Rectal smooth muscle tissue (tissue), 1 donor: Measurements from ENCODE around the gene CREM.
A peak's percentile ranks its signal among the peaks of the same experiment; 100 is the strongest.
"Not testable (repeated sequence)": the region's sequence is repeated elsewhere in the genome, so short reads cannot be mapped to it uniquely, and the experiment has no call there.

ENCODE experiments used
- H3K27ac ChIP-seq: one replicate; pipeline ENCODE4 v1.7.0; 2013; ENCODE audit warnings: low read depth, low read length, inconsistent platforms
- H3K27me3 ChIP-seq: one replicate; pipeline ENCODE4 v1.7.0; 2013; ENCODE audit warnings: low read length; ENCODE audit not compliant: control insufficient read depth, insufficient read depth
- H3K36me3 ChIP-seq: one replicate; pipeline ENCODE4 v1.7.0; 2013; ENCODE audit warnings: low read length; ENCODE audit not compliant: control insufficient read depth, insufficient read depth
- H3K4me1 ChIP-seq: one replicate; pipeline ENCODE4 v1.7.0; 2013; ENCODE audit warnings: low read length; ENCODE audit not compliant: control insufficient read depth, insufficient read depth
- H3K4me3 ChIP-seq: one replicate; pipeline ENCODE4 v1.7.0; 2013; ENCODE audit warnings: low read length
- H3K9ac ChIP-seq: one replicate; pipeline ENCODE4 v1.7.0; 2013; ENCODE audit warnings: low read length

CREM gene

DNA sequence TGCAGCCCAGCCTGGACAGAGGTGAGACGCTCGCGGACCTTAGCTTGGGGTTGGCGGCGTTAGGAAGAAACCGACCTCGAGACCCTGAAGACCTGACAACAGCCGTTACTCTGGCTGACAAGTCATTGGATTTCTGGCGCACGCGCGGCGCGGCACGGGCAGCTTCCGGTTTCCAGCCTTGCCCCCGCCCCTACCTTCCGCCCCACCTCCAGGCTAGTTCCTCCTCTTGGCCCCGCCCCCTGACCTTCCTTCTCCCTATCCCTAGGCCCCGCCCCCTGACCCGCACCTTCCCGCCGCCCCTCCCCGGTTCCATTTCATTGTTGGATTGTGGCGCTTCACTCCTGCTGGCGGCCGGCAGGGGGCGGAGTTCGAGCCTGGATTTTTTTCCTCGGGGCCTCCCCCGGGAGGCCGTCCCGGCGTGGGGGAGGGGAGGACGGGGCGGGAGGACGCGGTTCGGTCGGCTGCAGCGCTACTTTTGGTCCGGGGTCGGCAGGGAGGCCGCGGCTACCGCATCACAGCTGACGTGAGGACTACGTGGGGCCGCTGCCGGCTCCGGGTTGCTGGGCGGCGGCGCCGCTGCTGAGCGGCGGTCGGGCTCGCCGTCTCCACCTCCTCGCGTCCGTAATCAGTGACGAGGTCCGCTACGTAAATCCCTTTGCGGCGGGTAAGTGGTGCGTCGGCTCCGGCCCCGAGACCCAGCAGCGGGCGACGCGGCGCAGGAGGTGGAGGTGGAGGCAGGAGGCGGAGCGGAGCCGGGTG lies at the start of gene CREM:
CREM (plus strand) TSS at position 317 of the 759 bp plus-strand sequence. CDS start 10,990 bp downstream, outside the sequence.
- no peaks in the 10 kb centered on the region for H3K36me3 ChIP-seq
- peaks cover 7% of the 10 kb centered on the region for H3K4me1 ChIP-seq
- no peaks in the 10 kb centered on the region for H3K27me3 ChIP-seq
- H3K9ac ChIP-seq: peak within 1 kb of the TSS; percentile 85
- H3K4me3 ChIP-seq: peak within 1 kb of the TSS; percentile 89
- peak within 1 kb of the TSS; percentile 100 for H3K27ac ChIP-seq

DNA sequence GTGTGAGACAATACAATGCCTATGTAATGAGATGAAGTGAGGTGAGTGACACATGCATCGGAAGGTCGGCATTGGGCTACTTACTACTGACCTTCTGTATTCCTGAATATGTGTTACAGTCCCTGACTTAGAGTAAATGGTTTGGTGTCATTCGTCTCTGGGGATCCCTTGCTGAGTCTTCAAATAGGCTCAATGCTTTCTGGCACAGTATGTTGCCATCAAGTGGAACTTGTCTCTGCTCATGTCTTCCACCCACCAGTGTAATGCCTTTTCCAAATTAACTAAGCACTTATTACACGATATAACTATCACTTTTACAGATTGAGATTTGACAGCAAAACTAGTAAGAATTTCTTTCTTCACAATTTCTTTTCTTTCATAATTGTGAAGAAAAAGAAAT lies 47.4 kb upstream of the CREM start:
- Histone ChIP-seq H3K9ac (no peak overlapping the region), H3K4me3 (no peak overlapping the region), H3K36me3 (no peaks in the 10 kb centered on the region), H3K27me3 (no peaks in the 10 kb centered on the region), H3K4me1 (no peaks in the 10 kb centered on the region), H3K27ac (no peak overlapping the region)

DNA sequence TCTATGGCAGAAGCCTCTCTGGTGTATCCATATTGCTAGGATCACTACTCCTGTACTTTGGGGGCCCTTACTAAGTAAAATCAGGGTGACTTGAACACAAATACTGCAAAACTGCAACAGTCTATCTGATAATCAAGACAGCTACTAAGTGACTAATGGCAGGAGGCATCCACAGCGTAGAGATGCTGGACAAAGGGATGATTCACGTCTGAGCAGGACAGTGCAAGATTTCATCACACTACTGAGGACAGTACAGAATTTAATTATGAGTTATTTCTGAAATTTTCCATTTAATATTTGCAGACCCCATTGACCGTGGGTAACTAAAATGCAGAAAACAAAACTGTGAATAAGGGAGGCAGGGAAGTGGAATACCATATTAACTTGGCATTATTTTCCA lies 46.9 kb upstream of the CREM start:
- H3K27ac ChIP-seq: no peak overlapping the region
- H3K4me1 ChIP-seq: no peaks in the 10 kb centered on the region
- no peak overlapping the region for H3K4me3 ChIP-seq
- no peaks in the 10 kb centered on the region for H3K36me3 ChIP-seq
- no peak overlapping the region for H3K9ac ChIP-seq
- H3K27me3 ChIP-seq: no peaks in the 10 kb centered on the region

DNA sequence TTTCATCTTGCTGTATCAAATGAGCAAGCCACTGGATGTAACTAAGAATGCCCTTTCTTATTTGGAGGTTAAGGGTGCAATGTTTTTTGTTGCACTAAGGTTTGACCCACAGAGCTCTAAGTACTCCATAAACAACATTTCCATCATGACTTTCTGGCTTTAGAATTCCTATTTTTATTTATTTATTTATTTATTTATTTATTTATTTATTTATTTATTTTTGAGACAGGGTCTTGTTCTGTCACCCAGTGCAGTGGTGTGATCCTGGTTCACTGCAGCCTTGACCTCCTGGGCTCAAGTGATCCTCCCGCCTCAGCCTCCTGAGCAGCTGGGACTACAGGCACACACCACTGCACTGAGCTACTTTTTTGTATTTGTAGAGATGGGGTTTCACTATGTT lies 46.4 kb upstream of the CREM start:
- H3K27me3 ChIP-seq, H3K27ac ChIP-seq, H3K4me1 ChIP-seq, H3K4me3 ChIP-seq, H3K36me3 ChIP-seq, H3K9ac ChIP-seq: not testable (repeated sequence)

DNA sequence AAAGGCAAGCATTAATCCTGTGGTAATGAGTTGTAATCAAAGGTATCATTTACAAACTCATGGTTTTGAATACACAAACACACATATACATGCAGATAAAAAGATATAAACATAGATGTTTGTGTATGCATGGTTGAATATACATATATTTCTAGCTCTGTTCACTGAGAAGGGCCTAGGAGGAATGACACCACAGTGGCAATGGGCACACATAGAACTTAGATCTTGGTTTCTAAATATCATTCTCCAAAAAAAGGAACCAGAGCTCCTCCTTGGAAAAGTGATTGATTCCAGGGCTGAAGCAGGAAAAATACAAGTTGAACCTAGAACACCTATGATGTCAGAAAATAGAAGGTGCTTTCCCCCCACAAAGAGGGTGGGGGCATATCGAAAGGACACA lies 43.4 kb upstream of the CREM start:
- H3K27ac ChIP-seq: no peak overlapping the region
- peaks cover 3% of the 10 kb centered on the region for H3K4me1 ChIP-seq
- no peak overlapping the region for H3K9ac ChIP-seq
- H3K4me3 ChIP-seq: no peak overlapping the region
- no peaks in the 10 kb centered on the region for H3K36me3 ChIP-seq
- H3K27me3 ChIP-seq: no peaks in the 10 kb centered on the region

DNA sequence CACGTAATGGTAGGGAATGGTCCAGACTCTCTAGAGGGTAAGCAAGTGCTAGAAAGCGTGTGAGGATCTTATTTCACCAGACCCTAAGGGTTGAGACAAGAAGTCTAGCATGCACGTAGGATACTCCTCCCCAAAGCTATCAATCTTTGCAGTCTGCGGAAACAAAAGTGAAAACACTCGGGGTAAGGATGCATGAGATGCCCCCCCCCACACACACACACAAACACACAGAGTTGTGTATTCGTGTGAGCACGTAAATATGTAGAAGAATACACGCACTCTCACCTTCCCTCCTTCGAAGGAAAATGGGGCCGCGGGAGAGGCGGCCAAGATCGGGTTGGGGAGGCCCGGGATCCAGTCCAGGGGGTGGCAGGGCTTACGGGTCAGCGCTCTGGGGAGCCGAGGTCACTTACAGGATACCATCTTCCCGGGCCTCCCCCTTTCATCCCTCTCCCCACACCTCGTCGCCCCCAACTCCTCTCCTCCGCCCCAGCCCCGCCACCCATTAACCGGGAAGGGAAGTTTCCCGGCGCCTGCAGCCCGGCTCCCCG lies 37.0 kb upstream of the CREM start:
- Histone ChIP-seq H3K27ac (peak overlapping the region; percentile 94), H3K9ac (peak overlapping the region; percentile 38), H3K4me3 (peak overlapping the region; percentile 83), H3K27me3 (no peaks in the 10 kb centered on the region), H3K4me1 (peaks cover 7% of the 10 kb centered on the region), H3K36me3 (no peaks in the 10 kb centered on the region)

DNA sequence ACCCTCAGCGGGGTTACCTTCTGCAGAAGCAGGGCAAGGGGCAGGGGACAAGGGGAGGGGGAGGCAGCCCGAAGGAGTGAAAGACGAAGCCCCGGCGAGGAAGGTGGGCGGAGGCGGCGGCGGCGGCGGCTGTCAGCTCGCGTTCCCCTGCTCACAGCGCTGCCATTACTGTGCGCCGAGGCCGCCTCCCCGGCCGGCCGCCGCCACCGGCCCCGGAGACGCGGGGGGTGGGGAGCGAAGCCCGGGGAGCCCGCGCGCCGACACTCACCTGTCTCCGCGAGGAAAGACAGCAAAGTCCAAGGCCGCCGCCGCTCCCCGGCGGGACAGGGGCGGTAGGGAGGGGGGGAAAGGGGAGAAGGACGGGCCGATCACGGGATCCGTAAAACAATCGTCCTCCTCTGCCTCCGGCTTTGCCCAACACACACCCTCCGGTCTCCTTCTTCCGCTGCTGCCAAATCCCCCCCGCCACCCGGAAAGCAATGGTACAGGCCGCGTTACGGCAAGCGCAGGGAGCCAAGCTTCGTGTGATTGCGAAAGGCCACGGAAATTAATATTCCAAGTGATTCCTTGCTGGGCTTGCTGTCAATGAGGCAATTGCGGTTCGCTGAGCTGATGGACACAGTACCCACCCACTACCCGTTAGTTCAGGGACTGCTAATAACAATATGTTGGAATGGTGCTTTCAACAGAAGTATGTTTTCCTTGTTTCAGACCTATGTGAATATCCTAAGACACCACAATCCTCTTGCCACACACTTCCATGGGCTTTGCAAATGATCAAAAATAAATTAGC lies 36.3 kb upstream of the CREM start, which contains the start of gene CUL2:
CUL2 (minus strand) TSS at position 180 of the 793 bp plus-strand sequence. CDS start 19,024 bp downstream, outside the sequence.
- H3K27ac ChIP-seq: peak within 1 kb of the TSS; percentile 94
- peak within 1 kb of the TSS; percentile 38 for H3K9ac ChIP-seq
- H3K4me3 ChIP-seq: peak within 1 kb of the TSS; percentile 83
- H3K4me1 ChIP-seq: peaks cover 7% of the 10 kb centered on the region
- no peaks in the 10 kb centered on the region for H3K36me3 ChIP-seq
- no peaks in the 10 kb centered on the region for H3K27me3 ChIP-seq

DNA sequence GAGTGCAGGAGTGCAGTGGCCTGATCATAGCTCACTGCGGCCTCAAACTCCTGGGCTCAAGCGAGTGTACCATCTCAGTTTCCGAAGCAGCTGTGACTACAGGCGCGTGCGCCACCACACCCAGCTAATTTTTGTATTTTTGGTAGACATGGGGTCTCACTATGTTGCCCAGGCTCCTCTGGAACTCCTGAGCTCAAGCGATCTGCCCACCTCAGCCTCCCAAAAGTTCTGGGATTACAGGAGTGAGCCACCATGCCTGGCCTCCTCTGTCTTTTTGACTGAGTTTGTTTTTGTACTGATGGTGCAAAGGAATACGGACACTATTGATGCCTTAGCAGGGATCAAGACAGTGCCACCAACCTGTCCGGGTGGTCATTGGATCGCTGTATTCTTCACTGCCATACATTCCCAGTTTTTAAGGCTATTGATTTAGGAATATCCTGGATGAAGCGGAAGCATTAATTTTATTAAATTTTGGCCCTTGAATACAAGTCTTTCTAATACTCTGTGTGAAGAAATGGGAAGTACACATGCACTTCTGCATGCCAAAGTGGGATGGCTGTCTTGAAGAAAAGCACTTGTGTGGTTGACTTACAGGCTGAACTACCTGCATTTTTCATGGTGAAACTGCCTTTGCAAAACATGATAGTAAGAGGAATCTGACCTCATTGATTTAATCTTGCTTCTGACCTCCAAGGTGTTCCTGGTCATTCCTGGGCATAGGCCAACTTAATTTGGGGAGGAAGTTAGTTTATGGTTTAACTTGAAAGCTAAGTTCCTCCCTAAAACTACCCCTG lies 34.5 kb upstream of the CREM start:
- Histone ChIP-seq H3K27ac (no peak overlapping the region), H3K4me1 (peaks cover 5% of the 10 kb centered on the region), H3K36me3 (no peaks in the 10 kb centered on the region), H3K9ac (no peak overlapping the region), H3K27me3 (no peaks in the 10 kb centered on the region), H3K4me3 (no peak overlapping the region)

DNA sequence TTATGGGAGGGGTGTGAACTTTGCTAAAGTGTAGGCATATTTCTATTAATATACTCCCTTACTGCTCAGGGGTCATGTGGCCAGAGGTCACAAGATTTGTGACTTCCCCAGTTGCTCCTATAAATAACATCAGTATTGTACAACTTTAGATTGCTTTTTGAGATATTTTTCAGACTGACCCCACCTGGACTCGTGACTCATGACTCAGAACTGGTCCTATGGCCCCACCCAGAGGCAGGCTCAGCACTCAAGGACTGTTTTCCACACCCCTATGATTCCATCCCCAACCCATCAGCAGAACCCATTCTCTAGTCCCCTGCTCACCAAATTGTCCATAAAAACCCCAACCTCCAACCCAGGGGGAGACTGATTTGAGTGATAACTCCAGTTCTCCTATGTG lies 33.8 kb upstream of the CREM start:
- Histone ChIP-seq H3K36me3 (no peaks in the 10 kb centered on the region), H3K4me3 (no peak overlapping the region), H3K4me1 (peaks cover 3% of the 10 kb centered on the region), H3K27ac (no peak overlapping the region), H3K9ac (no peak overlapping the region), H3K27me3 (no peaks in the 10 kb centered on the region)

DNA sequence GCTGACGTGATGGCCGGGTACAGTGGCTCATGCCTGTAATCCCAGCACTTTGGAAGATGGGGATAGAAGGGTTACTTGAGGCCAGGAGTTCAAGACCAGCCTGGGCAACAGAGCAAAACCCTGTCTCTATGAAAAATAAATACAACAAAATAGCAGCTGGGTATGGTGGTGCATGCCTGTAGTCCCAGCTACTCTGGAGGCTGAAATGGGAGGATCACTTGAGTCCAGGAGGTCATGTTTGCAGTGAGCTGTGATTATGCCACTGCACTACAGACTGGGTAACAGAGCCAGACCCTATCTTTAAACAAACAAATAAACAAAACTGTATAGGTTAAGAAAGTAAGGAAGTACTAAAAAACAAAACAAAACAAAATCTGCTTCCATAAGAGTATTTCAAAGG lies 30.3 kb upstream of the CREM start:
- H3K27me3 ChIP-seq: peaks cover 2% of the 10 kb centered on the region
- H3K27ac ChIP-seq: no peak overlapping the region
- H3K4me3 ChIP-seq: no peak overlapping the region
- H3K9ac ChIP-seq: no peak overlapping the region
- H3K4me1 ChIP-seq: no peaks in the 10 kb centered on the region
- no peaks in the 10 kb centered on the region for H3K36me3 ChIP-seq

DNA sequence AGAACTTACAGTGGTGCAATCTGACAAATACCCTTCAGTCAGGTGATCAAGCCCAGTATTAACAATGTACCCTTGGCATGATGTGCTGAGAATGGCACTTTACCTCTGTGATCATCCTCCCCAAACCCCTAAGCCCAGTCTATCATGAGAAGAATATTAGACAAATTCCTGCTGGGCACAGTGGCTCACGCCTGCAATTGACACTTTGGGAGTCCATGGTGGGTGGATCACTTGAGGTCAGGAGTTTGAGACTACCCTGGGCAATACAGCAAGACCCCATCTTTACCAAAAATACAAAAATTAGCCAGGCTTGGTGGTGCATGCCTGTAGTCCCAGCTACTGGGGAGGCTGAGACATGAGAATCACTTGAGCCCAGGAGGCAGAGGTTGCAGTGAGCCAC lies 29.1 kb upstream of the CREM start:
- Histone ChIP-seq H3K27ac (no peak overlapping the region), H3K36me3 (no peaks in the 10 kb centered on the region), H3K9ac (no peak overlapping the region), H3K27me3 (peaks cover 2% of the 10 kb centered on the region), H3K4me1 (no peaks in the 10 kb centered on the region), H3K4me3 (no peak overlapping the region)

DNA sequence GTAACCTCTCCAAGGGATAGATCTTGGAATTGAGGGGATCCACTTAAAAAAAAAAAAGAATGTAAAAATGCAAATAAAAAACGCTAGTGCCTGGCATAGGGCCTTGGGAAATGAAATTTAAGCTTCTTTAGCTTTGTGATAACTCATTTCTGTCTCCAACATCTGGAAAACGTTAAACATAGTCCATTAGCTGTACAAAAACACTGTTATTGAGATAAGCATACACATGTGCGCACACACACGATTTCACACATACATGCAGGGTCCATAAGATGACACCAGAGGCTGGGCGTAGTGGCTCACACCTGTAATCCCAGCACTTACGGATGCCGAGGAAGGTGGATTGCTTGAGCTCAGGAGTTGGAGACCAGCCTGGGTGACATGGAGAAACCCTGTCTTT lies 22.8 kb upstream of the CREM start:
- H3K9ac ChIP-seq: no peak overlapping the region
- no peak overlapping the region for H3K4me3 ChIP-seq

More for the DNA sequence above, 22.8 kb upstream of the CREM start:
- Histone ChIP-seq H3K36me3 (no peaks in the 10 kb centered on the region), H3K4me1 (no peaks in the 10 kb centered on the region), H3K27ac (no peak overlapping the region), H3K27me3 (peaks cover 2% of the 10 kb centered on the region)
